A549 (cell line): ENCODE results near the gene BCL11B. TPM values are rescaled to one million over a fixed set of nuclear protein-coding genes. Genes with fewer than 3 reads are reported as not detected.

ENCODE experiments used
- ATAC-seq, 2 experiments: fragments of 200-7000 bp in 1 of 2; fragments of >200 bp in 1 of 2; cut with Nextera tagmentation in 1 of 2; cut with Tn5 transposase in 1 of 2; 3 replicates each; pipeline versions ENCODE4 v1.8.0 to v1.9.1; 2018 to 2020; ENCODE audit warnings: mild to moderate bottlenecking in 1 of 2, moderate library complexity in 1 of 2
- CTCF ChIA-PET: fragments of 300-600 bp; sonication (Branson Sonifier 250); formaldehyde crosslinking; extraction: SDS; loops from one replicate; lab custom pipeline; 2021; ENCODE audit warnings: antibody characterized with exemption, inconsistent platforms; lab: Yijun Ruan, JAX
- POLR2A ChIA-PET: fragments of 350-600 bp; formaldehyde crosslinking; extraction: SDS; loops from one replicate; lab custom pipeline; 2021; ENCODE audit warnings: antibody characterized with exemption, inconsistent platforms; lab: Yijun Ruan, JAX
- DNase-seq, 2 experiments: peaks; one replicate each; pipeline versions ENCODE4 v3.0.0 to v3.0.0-alpha.2; 2011 to 2016; ENCODE audit warnings: low read depth in 1 of 2, low spot score in 1 of 2
- FAIRE-seq: peaks from 2 replicates; lab custom pipeline; 2011; peaks lifted over from hg19 to GRCh38; lab: Jason Lieb, UNC
- H3K27ac ChIP-seq, 2 experiments: fragments of >200 bp; sonication (Bioruptor Twin); formaldehyde crosslinking; 3 replicates each; pipeline ENCODE4 v1.5.1; 2016 to 2017
- H3K4me1 ChIP-seq: fragments of >200 bp; sonication (Bioruptor Twin); formaldehyde crosslinking; 3 replicates; pipeline ENCODE4 v1.6.1; 2016
- H3K4me2 ChIP-seq: fragments of >200 bp; sonication (Bioruptor Twin); formaldehyde crosslinking; 3 replicates; pipeline ENCODE4 v1.6.1; 2016
- H3K4me3 ChIP-seq: fragments of >200 bp; sonication (Bioruptor Twin); formaldehyde crosslinking; 3 replicates; pipeline ENCODE4 v1.5.1; 2016
- H3K9me3 ChIP-seq: fragments of >200 bp; sonication (Bioruptor Twin); formaldehyde crosslinking; 3 replicates; pipeline ENCODE4 v1.6.1; 2016
- BCL3 ChIP-seq: fragments of >200 bp; sonication (Bioruptor Twin); formaldehyde crosslinking; IDR thresholded peaks from 3 replicates; pipeline ENCODE4 v1.6.1; 2016
- BHLHE40 ChIP-seq: IDR thresholded peaks from 2 replicates; pipeline ENCODE4 v1.6.1; 2012; ENCODE audit warnings: low read depth, low read length, inconsistent platforms
- CBX2 ChIP-seq: fragments of 200-600 bp; sonication (generic); IDR thresholded peaks from 2 replicates; pipeline ENCODE4 v1.6.1; 2016; ENCODE audit warnings: low read depth, mild to moderate bottlenecking, borderline replicate concordance
- CBX8 ChIP-seq: fragments of 200-600 bp; sonication (generic); IDR thresholded peaks from 2 replicates; pipeline ENCODE4 v1.6.1; 2016
- CEBPB ChIP-seq, 2 experiments: fragments of >200 bp in 1 of 2; sonication (Bioruptor Twin) in 1 of 2; formaldehyde crosslinking in 1 of 2; IDR thresholded peaks; 2 replicates each; pipeline ENCODE4 v1.6.1; 2012 to 2016
- CHD4 ChIP-seq: fragments of 200-600 bp; sonication (generic); IDR thresholded peaks from 2 replicates; pipeline ENCODE4 v1.6.1; 2016; ENCODE audit warnings: antibody characterized with exemption, mild to moderate bottlenecking, borderline replicate concordance
- EHF ChIP-seq: fragments of 250-450 bp; sonication (Bioruptor Pico); IDR thresholded peaks from 2 replicates; pipeline ENCODE4 v1.5.0; 2020; ENCODE audit warnings: mild to moderate bottlenecking
- ESRRA ChIP-seq: fragments of 150-350 bp; IDR thresholded peaks from 2 replicates; pipeline ENCODE4 v1.6.1; 2014; ENCODE audit warnings: mild to moderate bottlenecking, low read length, borderline replicate concordance
- HEYL ChIP-seq: fragments of 250-450 bp; sonication (Bioruptor Pico); IDR thresholded peaks from 2 replicates; pipeline ENCODE4 v1.8.0; 2021; ENCODE audit warnings: mild to moderate bottlenecking, moderate library complexity
- HOXA7 ChIP-seq: fragments of 250-450 bp; sonication (Bioruptor Pico); IDR thresholded peaks from 2 replicates; pipeline ENCODE4 v1.5.0; 2020; ENCODE audit warnings: mild to moderate bottlenecking, moderate library complexity
- HOXB5 ChIP-seq: fragments of 250-450 bp; sonication (Bioruptor Pico); IDR thresholded peaks from 2 replicates; pipeline ENCODE4 v1.5.0; 2020; ENCODE audit warnings: mild to moderate bottlenecking, moderate library complexity
- JUNB ChIP-seq: fragments of >200 bp; sonication (Bioruptor Twin); formaldehyde crosslinking; IDR thresholded peaks from 2 replicates; pipeline ENCODE4 v1.6.1; 2016
- KDM1A ChIP-seq: fragments of 200-600 bp; sonication (generic); IDR thresholded peaks from 2 replicates; pipeline ENCODE4 v1.6.1; 2016; ENCODE audit warnings: low read depth, mild to moderate bottlenecking
- MAFK ChIP-seq: fragments of 450-650 bp; IDR thresholded peaks from 2 replicates; pipeline ENCODE4 v1.6.1; 2014; ENCODE audit not compliant: partially characterized antibody
- MAZ ChIP-seq: fragments of 150-350 bp; IDR thresholded peaks from 2 replicates; pipeline ENCODE4 v1.6.1; 2014; ENCODE audit warnings: antibody characterized with exemption, low read depth, low read length, borderline replicate concordance
- RAD21 ChIP-seq, 2 experiments: fragments of >200 bp in 1 of 2; sonication (Bioruptor Twin) in 1 of 2; formaldehyde crosslinking in 1 of 2; IDR thresholded peaks in 1 of 2; conservative IDR thresholded peaks in 1 of 2; 2 replicates in 1 of 2; 3 replicates in 1 of 2; pipeline ENCODE4 v1.6.1; 2012 to 2018; ENCODE audit warnings: inconsistent platforms in 1 of 2
- RARB ChIP-seq: fragments of 250-450 bp; sonication (Bioruptor Pico); IDR thresholded peaks from 2 replicates; pipeline ENCODE4 v1.8.0; 2021; ENCODE audit warnings: mild to moderate bottlenecking, moderate library complexity
- RCOR1 ChIP-seq: fragments of 150-350 bp; IDR thresholded peaks from 2 replicates; pipeline ENCODE4 v1.6.1; 2014; ENCODE audit warnings: antibody characterized with exemption, low read length, low read depth
- RFX5 ChIP-seq: fragments of 450-650 bp; IDR thresholded peaks from 2 replicates; pipeline ENCODE4 v1.7.1; 2014; ENCODE audit warnings: antibody characterized with exemption, mild to moderate bottlenecking, moderate library complexity
- RNF2 ChIP-seq: fragments of 200-600 bp; sonication (generic); IDR thresholded peaks from 2 replicates; pipeline ENCODE4 v1.6.1; 2016; ENCODE audit warnings: low read depth, mild to moderate bottlenecking, antibody characterized with exemption, moderate library complexity, borderline replicate concordance
- SREBF2 ChIP-seq: fragments of 450-650 bp; IDR thresholded peaks from 2 replicates; pipeline ENCODE4 v1.6.1; 2014; ENCODE audit warnings: mild to moderate bottlenecking, moderate library complexity
- TFCP2L1 ChIP-seq: fragments of 250-450 bp; sonication (Bioruptor Pico); IDR thresholded peaks from 2 replicates; pipeline ENCODE4 v1.5.0; 2021; ENCODE audit warnings: mild to moderate bottlenecking
- ZSCAN20 ChIP-seq: fragments of 250-450 bp; sonication (Bioruptor Pico); IDR thresholded peaks from 2 replicates; pipeline ENCODE4 v1.8.0; 2022; ENCODE audit warnings: mild to moderate bottlenecking, moderate library complexity
- WGBS: methylation state at CpG from one replicate; pipeline ENCODE4 v1.1.6; 2017; ENCODE audit errors: missing lambda C conversion rate; 5-methylcytosine and 5-hydroxymethylcytosine counted together
- polyA plus RNA-seq, 4 experiments: library from polyadenylated mRNA; depleted of rRNA in 3 of 4; stranded (reverse); fragments of >200 nt; fragmentation: RNase III in 1 of 4; extraction: RNeasy Plus Mini Kit Qiagen cat#74134 plus additional on column Dnase treatment in 1 of 4; gene quantifications; 2 replicates in 3 of 4; 3 replicates in 1 of 4; pipeline ENCODE4 v1.2.3, GENCODE V29; 2011 to 2017
- TF ChIP-seq, protein P1 (sequence below): fragments of >200 bp; sonication (Bioruptor Twin); formaldehyde crosslinking; IDR thresholded peaks from 3 replicates; pipeline ENCODE4 v1.5.1; 2016
- TF ChIP-seq, protein P2 (sequence below): fragments of 250-450 bp; sonication (Bioruptor Pico); IDR thresholded peaks from 2 replicates; pipeline ENCODE4 v1.5.0; 2021; ENCODE audit warnings: mild to moderate bottlenecking, moderate library complexity, borderline replicate concordance
- TF ChIP-seq, protein P3 (sequence below): fragments of 250-450 bp; sonication (Bioruptor Pico); IDR thresholded peaks from 2 replicates; pipeline ENCODE4 v1.5.0; 2020; ENCODE audit warnings: low read depth, mild to moderate bottlenecking, moderate library complexity
- TF ChIP-seq, protein P4 (sequence below): IDR thresholded peaks from 2 replicates; pipeline ENCODE4 v1.6.1; 2012

Gene BCL11B
- polyA plus RNA-seq, 2 of the 4 experiments (the other 2 are of a cell fraction): 0.43 to 0.49 TPM

- FAIRE-seq (no peak), DNase-seq (no peak), ATAC-seq (no peak)
- WGBS: 79% methylated on average over 8 of the region's 8 CpGs
- Histone ChIP-seq H3K27ac (no peak overlapping the region), H3K9me3 (no peaks in the 10 kb centered on the region), H3K4me3 (no peak overlapping the region), H3K4me2 (no peak overlapping the region), H3K4me1 (peaks cover 4% of the 10 kb centered on the region; the same call in 1 of the 3 replicates)
- TF ChIP-seq RCOR1 (no peak), SREBF2 (no peak), HOXA7 (CRISPR knock-in tag) (no peak), CBX2 (no peak), MAZ (no peak), EHF (CRISPR knock-in tag) (no peak), CBX8 (no peak), BCL3 (no peak), RNF2 (no peak), RARB (CRISPR knock-in tag) (no peak), ZSCAN20 (no peak), BHLHE40 (no peak), TFCP2L1 (CRISPR knock-in tag) (no peak), KDM1A (no peak), ESRRA (no peak), HOXB5 (no peak), CEBPB (IDR thresholded peaks at IDR 0.05) (no peak)
- TF ChIP-seq, protein P1, sequence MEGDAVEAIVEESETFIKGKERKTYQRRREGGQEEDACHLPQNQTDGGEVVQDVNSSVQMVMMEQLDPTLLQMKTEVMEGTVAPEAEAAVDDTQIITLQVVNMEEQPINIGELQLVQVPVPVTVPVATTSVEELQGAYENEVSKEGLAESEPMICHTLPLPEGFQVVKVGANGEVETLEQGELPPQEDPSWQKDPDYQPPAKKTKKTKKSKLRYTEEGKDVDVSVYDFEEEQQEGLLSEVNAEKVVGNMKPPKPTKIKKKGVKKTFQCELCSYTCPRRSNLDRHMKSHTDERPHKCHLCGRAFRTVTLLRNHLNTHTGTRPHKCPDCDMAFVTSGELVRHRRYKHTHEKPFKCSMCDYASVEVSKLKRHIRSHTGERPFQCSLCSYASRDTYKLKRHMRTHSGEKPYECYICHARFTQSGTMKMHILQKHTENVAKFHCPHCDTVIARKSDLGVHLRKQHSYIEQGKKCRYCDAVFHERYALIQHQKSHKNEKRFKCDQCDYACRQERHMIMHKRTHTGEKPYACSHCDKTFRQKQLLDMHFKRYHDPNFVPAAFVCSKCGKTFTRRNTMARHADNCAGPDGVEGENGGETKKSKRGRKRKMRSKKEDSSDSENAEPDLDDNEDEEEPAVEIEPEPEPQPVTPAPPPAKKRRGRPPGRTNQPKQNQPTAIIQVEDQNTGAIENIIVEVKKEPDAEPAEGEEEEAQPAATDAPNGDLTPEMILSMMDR: no peak
- TF ChIP-seq, protein P2, sequence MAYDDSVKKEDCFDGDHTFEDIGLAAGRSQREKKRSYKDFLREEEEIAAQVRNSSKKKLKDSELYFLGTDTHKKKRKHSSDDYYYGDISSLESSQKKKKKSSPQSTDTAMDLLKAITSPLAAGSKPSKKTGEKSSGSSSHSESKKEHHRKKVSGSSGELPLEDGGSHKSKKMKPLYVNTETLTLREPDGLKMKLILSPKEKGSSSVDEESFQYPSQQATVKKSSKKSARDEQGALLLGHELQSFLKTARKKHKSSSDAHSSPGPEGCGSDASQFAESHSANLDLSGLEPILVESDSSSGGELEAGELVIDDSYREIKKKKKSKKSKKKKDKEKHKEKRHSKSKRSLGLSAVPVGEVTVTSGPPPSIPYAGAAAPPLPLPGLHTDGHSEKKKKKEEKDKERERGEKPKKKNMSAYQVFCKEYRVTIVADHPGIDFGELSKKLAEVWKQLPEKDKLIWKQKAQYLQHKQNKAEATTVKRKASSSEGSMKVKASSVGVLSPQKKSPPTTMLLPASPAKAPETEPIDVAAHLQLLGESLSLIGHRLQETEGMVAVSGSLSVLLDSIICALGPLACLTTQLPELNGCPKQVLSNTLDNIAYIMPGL: no peak
- CTCF ChIA-PET: no interaction called here
- POLR2A ChIA-PET: no interaction called here
Observed at GRCh38 chr14:99258341-99258861, 13.6 kb downstream of the BCL11B start.

- Histone ChIP-seq H3K9me3 (no peaks in the 10 kb centered on the region), H3K4me2 (no peak overlapping the region), H3K4me3 (no peak overlapping the region), H3K27ac (no peak overlapping the region), H3K4me1 (peaks cover 6% of the 10 kb centered on the region; the same call in 1 of the 3 replicates)
- no peak for ATAC-seq
- FAIRE-seq: no peak
- ChIA-PET POLR2A (no interaction called here), CTCF (interaction anchor here (1.1 kb wide), 1 partner anchor 9 kb away, joined by 7 read pairs; no protein-coding TSS in a partner anchor)
- DNase-seq: no peak
- 68% methylated on average over 15 of the region's 16 CpGs for WGBS
- no peak for TF ChIP-seq RAD21 (conservative IDR thresholded peaks at IDR 0.05 in 1 of 2, IDR thresholded peaks at IDR 0.05 in 1 of 2)
- no peak for TF ChIP-seq TFCP2L1 (CRISPR knock-in tag)
- no peak for TF ChIP-seq MAFK
- TF ChIP-seq CHD4: no peak
- no peak for TF ChIP-seq BCL3
- TF ChIP-seq, protein P3, sequence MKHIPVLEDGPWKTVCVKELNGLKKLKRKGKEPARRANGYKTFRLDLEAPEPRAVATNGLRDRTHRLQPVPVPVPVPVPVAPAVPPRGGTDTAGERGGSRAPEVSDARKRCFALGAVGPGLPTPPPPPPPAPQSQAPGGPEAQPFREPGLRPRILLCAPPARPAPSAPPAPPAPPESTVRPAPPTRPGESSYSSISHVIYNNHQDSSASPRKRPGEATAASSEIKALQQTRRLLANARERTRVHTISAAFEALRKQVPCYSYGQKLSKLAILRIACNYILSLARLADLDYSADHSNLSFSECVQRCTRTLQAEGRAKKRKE (CRISPR knock-in tag): no peak
- no peak for TF ChIP-seq RARB (CRISPR knock-in tag)
- TF ChIP-seq JUNB: no peak
- TF ChIP-seq, protein P4, sequence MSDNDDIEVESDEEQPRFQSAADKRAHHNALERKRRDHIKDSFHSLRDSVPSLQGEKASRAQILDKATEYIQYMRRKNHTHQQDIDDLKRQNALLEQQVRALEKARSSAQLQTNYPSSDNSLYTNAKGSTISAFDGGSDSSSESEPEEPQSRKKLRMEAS: no peak
- TF ChIP-seq RCOR1: no peak
- TF ChIP-seq RFX5: no peak
- TF ChIP-seq HOXA7 (CRISPR knock-in tag): no peak
- no peak for TF ChIP-seq HEYL (CRISPR knock-in tag)
Observed at GRCh38 chr14:99257673-99258221, 14.2 kb downstream of the BCL11B start.
